Suprapubic skin (tissue), 4 donors: Measurements from ENCODE around the gene PCBD1. TPM values are rescaled to one million over a fixed set of nuclear protein-coding genes. Genes with fewer than 3 reads are reported as not detected.
"Not testable (repeated sequence)": the region's sequence is repeated elsewhere in the genome, so short reads cannot be mapped to it uniquely, and the experiment has no call there.

ENCODE experiments used
- DNase-seq, 2 donors: peaks; one replicate each; pipeline ENCODE4 v3.0.0-alpha.2; 2019; ENCODE audit warnings: low spot score in 2 of 2
- H3K27ac ChIP-seq: fragments of 200-600 bp; sonication (generic); one replicate; pipeline ENCODE4 v1.5.1; 2019
- H3K27me3 ChIP-seq: fragments of 200-600 bp; sonication (generic); one replicate; pipeline ENCODE4 v1.5.1; 2019
- H3K36me3 ChIP-seq: fragments of 200-600 bp; sonication (generic); one replicate; pipeline ENCODE4 v1.5.1; 2019
- H3K4me1 ChIP-seq: fragments of 200-600 bp; sonication (generic); one replicate; pipeline ENCODE4 v1.5.1; 2019
- H3K4me3 ChIP-seq: fragments of 200-600 bp; sonication (generic); one replicate; pipeline ENCODE4 v1.5.1; 2019; ENCODE audit warnings: mild to moderate bottlenecking
- H3K9me3 ChIP-seq: fragments of 200-600 bp; sonication (generic); one replicate; pipeline ENCODE4 v1.5.1; 2019
- EP300 ChIP-seq: sonication (generic); formaldehyde crosslinking; IDR thresholded peaks from one replicate; pipeline ENCODE4 v1.6.1; 2017; ENCODE audit warnings: antibody characterized with exemption
- POLR2A ChIP-seq, 2 donors: fragments of 450-650 bp; IDR thresholded peaks; one replicate each; pipeline ENCODE4 v1.6.1; 2017; ENCODE audit warnings: antibody characterized with exemption in 2 of 2, mild to moderate bottlenecking in 2 of 2, moderate library complexity in 2 of 2
- POLR2AphosphoS5 ChIP-seq, 3 donors: sonication (generic); formaldehyde crosslinking; IDR thresholded peaks; one replicate each; pipeline ENCODE4 v1.6.1; 2017; ENCODE audit warnings: antibody characterized with exemption in 3 of 3
- WGBS: methylation state at CpG from one replicate; pipeline ENCODE4 v1.1.5; 2018; 5-methylcytosine and 5-hydroxymethylcytosine counted together
- total RNA-seq, 4 donors: library from RNA; depleted of rRNA; stranded (reverse); fragments of >200 nt; gene quantifications; one replicate each; pipeline ENCODE4 v1.1.0, GENCODE V29; 2016
- TF ChIP-seq, protein P1 (sequence below), 2 donors: fragments of 200-600 bp in 1 of 2; fragments of 450-650 bp in 1 of 2; sonication (generic) in 1 of 2; IDR thresholded peaks; one replicate each; pipeline ENCODE4 v1.5.1; 2016 to 2019; ENCODE audit warnings: antibody characterized with exemption in 2 of 2, mild to moderate bottlenecking in 1 of 2, moderate library complexity in 1 of 2

The PCBD1 gene
- total RNA-seq, 4 donors from 2014 or later, result 24.2 to 47.0 (median 35.2) TPM

- Histone ChIP-seq H3K36me3 (no peaks in the 10 kb centered on the region), H3K4me3 (no peak overlapping the region), H3K4me1 (no peaks in the 10 kb centered on the region), H3K27me3 (peaks cover 29% of the 10 kb centered on the region), H3K9me3 (no peaks in the 10 kb centered on the region), H3K27ac (no peak overlapping the region)
- WGBS, result 17% methylated on average over 1 of the region's 1 CpG
- no peak for DNase-seq
- no peak for TF ChIP-seq EP300
- TF ChIP-seq, protein P1, sequence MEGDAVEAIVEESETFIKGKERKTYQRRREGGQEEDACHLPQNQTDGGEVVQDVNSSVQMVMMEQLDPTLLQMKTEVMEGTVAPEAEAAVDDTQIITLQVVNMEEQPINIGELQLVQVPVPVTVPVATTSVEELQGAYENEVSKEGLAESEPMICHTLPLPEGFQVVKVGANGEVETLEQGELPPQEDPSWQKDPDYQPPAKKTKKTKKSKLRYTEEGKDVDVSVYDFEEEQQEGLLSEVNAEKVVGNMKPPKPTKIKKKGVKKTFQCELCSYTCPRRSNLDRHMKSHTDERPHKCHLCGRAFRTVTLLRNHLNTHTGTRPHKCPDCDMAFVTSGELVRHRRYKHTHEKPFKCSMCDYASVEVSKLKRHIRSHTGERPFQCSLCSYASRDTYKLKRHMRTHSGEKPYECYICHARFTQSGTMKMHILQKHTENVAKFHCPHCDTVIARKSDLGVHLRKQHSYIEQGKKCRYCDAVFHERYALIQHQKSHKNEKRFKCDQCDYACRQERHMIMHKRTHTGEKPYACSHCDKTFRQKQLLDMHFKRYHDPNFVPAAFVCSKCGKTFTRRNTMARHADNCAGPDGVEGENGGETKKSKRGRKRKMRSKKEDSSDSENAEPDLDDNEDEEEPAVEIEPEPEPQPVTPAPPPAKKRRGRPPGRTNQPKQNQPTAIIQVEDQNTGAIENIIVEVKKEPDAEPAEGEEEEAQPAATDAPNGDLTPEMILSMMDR (IDR thresholded peaks at IDR 0.05), result no peak
- TF ChIP-seq POLR2AphosphoS5 (IDR thresholded peaks at IDR 0.05), result no peak
- no peak for TF ChIP-seq POLR2A (IDR thresholded peaks at IDR 0.05)
Observed at GRCh38 chr10:70921285-70921684, 32.9 kb upstream of the PCBD1 start.

- Histone ChIP-seq H3K4me1 (no peaks in the 10 kb centered on the region), H3K36me3 (no peaks in the 10 kb centered on the region), H3K27ac (no peak overlapping the region), H3K4me3 (no peak overlapping the region), H3K9me3 (no peaks in the 10 kb centered on the region), H3K27me3 (peaks cover 34% of the 10 kb centered on the region)
- DNase-seq, result no peak
- WGBS, result 60% methylated on average over 2 of the region's 4 CpGs
- TF ChIP-seq, protein P1 (IDR thresholded peaks at IDR 0.05), result no peak
- TF ChIP-seq EP300 (no peak), POLR2A (IDR thresholded peaks at IDR 0.05) (no peak), POLR2AphosphoS5 (IDR thresholded peaks at IDR 0.05) (no peak)
Observed at GRCh38 chr10:70920519-70920918, 32.2 kb upstream of the PCBD1 start.

GRCh38 chr10:70919906-70920305 lies 31.5 kb upstream of the PCBD1 start:
- not testable (repeated sequence) for DNase-seq, H3K4me3 ChIP-seq, H3K9me3 ChIP-seq, H3K4me1 ChIP-seq, H3K36me3 ChIP-seq, H3K27ac ChIP-seq
- peaks cover 38% of the 10 kb centered on the region for H3K27me3 ChIP-seq
- WGBS, result 95% methylated on average over 5 of the region's 10 CpGs

DNA sequence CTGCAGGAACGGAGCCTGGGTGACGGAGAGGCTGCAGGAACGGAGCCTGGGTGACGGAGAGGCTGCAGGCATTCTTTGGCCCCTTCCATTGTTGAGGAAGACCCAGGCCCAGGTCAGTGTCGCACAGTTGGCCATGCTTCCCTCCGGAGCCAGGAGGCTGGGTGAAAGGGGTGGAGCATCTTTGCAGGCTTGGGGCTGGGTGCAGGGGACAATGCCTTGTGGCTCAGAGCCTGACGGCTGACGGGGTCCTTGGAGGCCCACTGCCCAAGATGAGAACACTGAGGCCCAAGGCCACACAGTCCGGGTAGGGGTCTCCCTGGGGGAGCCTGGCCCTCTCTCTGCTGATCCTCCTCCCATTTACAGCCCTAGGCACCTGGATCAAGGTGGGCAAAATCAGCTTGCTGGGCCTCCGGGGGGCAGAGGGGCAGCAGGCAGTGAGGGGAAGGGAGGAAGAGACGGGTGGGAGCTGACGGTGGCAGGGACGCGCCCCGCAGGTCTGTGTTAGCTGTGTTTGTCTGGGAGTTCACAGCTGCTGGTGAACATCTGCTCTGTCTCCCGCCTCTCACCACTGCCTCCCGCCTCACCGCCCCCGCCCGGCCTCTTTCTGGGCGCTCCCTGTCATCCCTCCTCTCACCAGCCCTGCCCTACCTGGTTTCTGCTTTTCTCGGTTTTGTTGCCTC lies 30.6 kb upstream of the PCBD1 start:
- Histone ChIP-seq H3K27ac (no peak overlapping the region), H3K9me3 (no peaks in the 10 kb centered on the region), H3K4me3 (no peak overlapping the region), H3K27me3 (peaks cover 40% of the 10 kb centered on the region), H3K36me3 (no peaks in the 10 kb centered on the region), H3K4me1 (no peaks in the 10 kb centered on the region)
- DNase-seq, result no peak
- WGBS, result 52% methylated on average over 16 of the region's 22 CpGs
- TF ChIP-seq POLR2AphosphoS5 (IDR thresholded peaks at IDR 0.05), result no peak

GRCh38 chr10:70917635-70918034 lies 29.3 kb upstream of the PCBD1 start:
- H3K9me3 ChIP-seq, result no peaks in the 10 kb centered on the region
- no peak overlapping the region for H3K4me3 ChIP-seq
- no peak for TF ChIP-seq POLR2AphosphoS5 (IDR thresholded peaks at IDR 0.05)
- TF ChIP-seq, protein P1 (IDR thresholded peaks at IDR 0.05), result no peak
- no peak for TF ChIP-seq POLR2A (IDR thresholded peaks at IDR 0.05)
- no peak for TF ChIP-seq EP300
- 91% methylated on average over 6 of the region's 10 CpGs for WGBS
- H3K4me1 ChIP-seq, result no peaks in the 10 kb centered on the region
- no peak for DNase-seq
- H3K27ac ChIP-seq, result no peak overlapping the region
- H3K27me3 ChIP-seq, result peaks cover 40% of the 10 kb centered on the region
- H3K36me3 ChIP-seq, result no peaks in the 10 kb centered on the region

DNA sequence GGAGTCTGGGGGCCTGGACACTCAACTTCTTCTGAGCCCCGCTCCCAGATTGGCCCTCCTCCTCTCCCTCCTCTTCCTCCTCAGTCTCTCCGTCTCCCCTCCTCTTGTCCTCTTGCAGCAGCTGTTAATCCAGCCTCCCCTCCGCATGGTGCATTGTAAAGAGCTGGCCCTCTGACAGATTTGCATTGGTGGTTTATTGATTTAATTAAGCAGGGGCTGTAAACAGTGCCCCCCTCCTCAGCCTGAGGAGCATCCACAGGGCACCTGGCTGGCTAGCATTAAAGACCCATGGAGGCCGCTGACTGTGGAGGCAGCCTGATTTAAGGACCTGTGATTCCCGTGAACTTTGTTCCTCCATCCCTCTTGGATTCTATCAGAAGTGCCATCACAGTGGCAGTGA lies 28.9 kb upstream of the PCBD1 start:
- TF ChIP-seq EP300 (no peak), POLR2A (IDR thresholded peaks at IDR 0.05) (no peak), POLR2AphosphoS5 (IDR thresholded peaks at IDR 0.05) (no peak)
- TF ChIP-seq, protein P1 (IDR thresholded peaks at IDR 0.05), result no peak
- H3K27me3 ChIP-seq, result peaks cover 40% of the 10 kb centered on the region

More for the DNA sequence above, 28.9 kb upstream of the PCBD1 start:
- Histone ChIP-seq H3K36me3 (no peaks in the 10 kb centered on the region), H3K9me3 (no peaks in the 10 kb centered on the region), H3K27ac (no peak overlapping the region), H3K4me3 (no peak overlapping the region), H3K4me1 (no peaks in the 10 kb centered on the region)
- WGBS, result 85% methylated on average over 3 of the region's 5 CpGs
- no peak for DNase-seq
